SK-N-SH treated with all-trans-retinoic acid at 6 μM for 48 hours (cell line): ENCODE data around the gene COL4A2.

Source experiments
- ESRRG ChIP-seq: fragments of 250-450 bp; sonication (Bioruptor Pico); IDR thresholded peaks from 2 replicates; pipeline ENCODE4 v1.6.1; 2021; ENCODE audit warnings: mild to moderate bottlenecking
- OSR1 ChIP-seq: fragments of 250-450 bp; sonication (Bioruptor Pico); IDR thresholded peaks from 2 replicates; pipeline ENCODE4 v1.8.0; 2022; ENCODE audit warnings: moderate library complexity, mild to moderate bottlenecking, inconsistent platforms
- PPARA ChIP-seq: fragments of 250-450 bp; sonication (Bioruptor Pico); IDR thresholded peaks from 2 replicates; pipeline ENCODE4 v1.5.0; 2020; ENCODE audit warnings: mild to moderate bottlenecking, borderline replicate concordance
- RARB ChIP-seq: fragments of 250-450 bp; sonication (Bioruptor Pico); IDR thresholded peaks from 2 replicates; pipeline ENCODE4 v1.8.0; 2021; ENCODE audit warnings: mild to moderate bottlenecking, moderate library complexity
- SNAI2 ChIP-seq: fragments of 250-450 bp; sonication (Bioruptor Pico); IDR thresholded peaks from 2 replicates; pipeline ENCODE4 v1.5.0; 2020; ENCODE audit warnings: mild to moderate bottlenecking, moderate library complexity
- TCF4 ChIP-seq: fragments of 250-450 bp; sonication (Bioruptor Pico); IDR thresholded peaks from 2 replicates; pipeline ENCODE4 v1.8.0; 2021; ENCODE audit warnings: mild to moderate bottlenecking, moderate library complexity, borderline replicate concordance
- ZFP3 ChIP-seq: fragments of 250-450 bp; sonication (Bioruptor Pico); IDR thresholded peaks from 2 replicates; pipeline ENCODE4 v1.5.0; 2020; ENCODE audit warnings: mild to moderate bottlenecking, moderate library complexity
- ZFP30 ChIP-seq: fragments of 450-650 bp; formaldehyde crosslinking; IDR thresholded peaks from 2 replicates; pipeline ENCODE4 v1.5.0; 2022; ENCODE audit warnings: mild to moderate bottlenecking, moderate library complexity
- TF ChIP-seq, protein P1 (sequence below): fragments of 250-450 bp; sonication (Bioruptor Pico); IDR thresholded peaks from 2 replicates; pipeline ENCODE4 v1.8.0; 2020; ENCODE audit warnings: mild to moderate bottlenecking, moderate library complexity, borderline replicate concordance
- TF ChIP-seq, protein P2 (sequence below): fragments of 250-450 bp; sonication (Bioruptor Pico); IDR thresholded peaks from 2 replicates; pipeline ENCODE4 v1.5.0; 2020; ENCODE audit warnings: mild to moderate bottlenecking, moderate library complexity
- TF ChIP-seq, protein P3 (sequence below): fragments of 250-450 bp; sonication (Bioruptor Pico); IDR thresholded peaks from 2 replicates; pipeline ENCODE4 v1.5.1; 2021; ENCODE audit warnings: mild to moderate bottlenecking, moderate library complexity
- TF ChIP-seq, protein P4 (sequence below): fragments of 250-450 bp; sonication (Bioruptor Pico); IDR thresholded peaks from 2 replicates; pipeline ENCODE4 v1.5.1; 2020; ENCODE audit warnings: low read depth, mild to moderate bottlenecking, moderate library complexity

DNA sequence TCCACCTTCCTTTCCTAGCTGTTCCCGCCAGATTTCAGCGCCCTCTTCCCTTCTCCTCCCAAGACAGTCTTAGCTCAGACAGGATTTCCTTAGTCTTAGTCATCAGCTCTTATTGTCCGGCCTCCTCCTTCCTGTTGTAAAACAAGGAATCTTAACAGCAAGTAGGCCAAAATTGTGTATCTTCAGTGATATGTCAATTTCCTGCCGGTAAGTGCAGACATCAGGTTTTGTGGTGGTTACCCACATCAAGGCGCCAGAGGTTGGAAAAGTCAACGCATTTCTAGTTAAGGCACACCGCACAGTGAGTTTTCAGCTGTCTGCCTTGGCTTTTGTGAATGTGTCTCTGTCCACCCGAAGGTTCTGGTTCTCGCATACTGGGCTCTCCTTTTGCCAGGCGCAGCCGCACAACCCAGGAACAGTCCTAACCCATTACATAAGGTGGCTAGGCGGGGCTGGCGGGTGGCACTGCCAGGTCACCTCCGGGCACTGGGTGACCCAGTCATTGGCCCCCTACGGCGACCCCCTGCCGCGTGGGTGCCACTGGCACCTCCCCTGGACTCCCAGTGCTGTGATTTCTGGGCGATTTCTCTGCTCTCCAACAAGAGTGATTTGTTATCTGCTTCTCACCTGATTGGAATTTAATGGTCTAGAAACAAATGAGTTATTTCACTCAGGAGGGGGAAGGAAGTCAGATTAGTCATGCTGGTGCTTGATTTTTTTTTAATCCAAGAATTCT lies 12.9 kb downstream of the COL4A2 start:
- TF ChIP-seq ZFP30 (CRISPR knock-in tag) (no peak), ZFP3 (CRISPR knock-in tag) (no peak), TCF4 (CRISPR knock-in tag) (no peak), SNAI2 (no peak), ESRRG (CRISPR knock-in tag) (no peak), RARB (CRISPR knock-in tag) (no peak), OSR1 (CRISPR knock-in tag) (no peak), PPARA (no peak)
- TF ChIP-seq, protein P1, sequence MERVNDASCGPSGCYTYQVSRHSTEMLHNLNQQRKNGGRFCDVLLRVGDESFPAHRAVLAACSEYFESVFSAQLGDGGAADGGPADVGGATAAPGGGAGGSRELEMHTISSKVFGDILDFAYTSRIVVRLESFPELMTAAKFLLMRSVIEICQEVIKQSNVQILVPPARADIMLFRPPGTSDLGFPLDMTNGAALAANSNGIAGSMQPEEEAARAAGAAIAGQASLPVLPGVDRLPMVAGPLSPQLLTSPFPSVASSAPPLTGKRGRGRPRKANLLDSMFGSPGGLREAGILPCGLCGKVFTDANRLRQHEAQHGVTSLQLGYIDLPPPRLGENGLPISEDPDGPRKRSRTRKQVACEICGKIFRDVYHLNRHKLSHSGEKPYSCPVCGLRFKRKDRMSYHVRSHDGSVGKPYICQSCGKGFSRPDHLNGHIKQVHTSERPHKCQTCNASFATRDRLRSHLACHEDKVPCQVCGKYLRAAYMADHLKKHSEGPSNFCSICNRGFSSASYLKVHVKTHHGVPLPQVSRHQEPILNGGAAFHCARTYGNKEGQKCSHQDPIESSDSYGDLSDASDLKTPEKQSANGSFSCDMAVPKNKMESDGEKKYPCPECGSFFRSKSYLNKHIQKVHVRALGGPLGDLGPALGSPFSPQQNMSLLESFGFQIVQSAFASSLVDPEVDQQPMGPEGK: no peak
- TF ChIP-seq, protein P2, sequence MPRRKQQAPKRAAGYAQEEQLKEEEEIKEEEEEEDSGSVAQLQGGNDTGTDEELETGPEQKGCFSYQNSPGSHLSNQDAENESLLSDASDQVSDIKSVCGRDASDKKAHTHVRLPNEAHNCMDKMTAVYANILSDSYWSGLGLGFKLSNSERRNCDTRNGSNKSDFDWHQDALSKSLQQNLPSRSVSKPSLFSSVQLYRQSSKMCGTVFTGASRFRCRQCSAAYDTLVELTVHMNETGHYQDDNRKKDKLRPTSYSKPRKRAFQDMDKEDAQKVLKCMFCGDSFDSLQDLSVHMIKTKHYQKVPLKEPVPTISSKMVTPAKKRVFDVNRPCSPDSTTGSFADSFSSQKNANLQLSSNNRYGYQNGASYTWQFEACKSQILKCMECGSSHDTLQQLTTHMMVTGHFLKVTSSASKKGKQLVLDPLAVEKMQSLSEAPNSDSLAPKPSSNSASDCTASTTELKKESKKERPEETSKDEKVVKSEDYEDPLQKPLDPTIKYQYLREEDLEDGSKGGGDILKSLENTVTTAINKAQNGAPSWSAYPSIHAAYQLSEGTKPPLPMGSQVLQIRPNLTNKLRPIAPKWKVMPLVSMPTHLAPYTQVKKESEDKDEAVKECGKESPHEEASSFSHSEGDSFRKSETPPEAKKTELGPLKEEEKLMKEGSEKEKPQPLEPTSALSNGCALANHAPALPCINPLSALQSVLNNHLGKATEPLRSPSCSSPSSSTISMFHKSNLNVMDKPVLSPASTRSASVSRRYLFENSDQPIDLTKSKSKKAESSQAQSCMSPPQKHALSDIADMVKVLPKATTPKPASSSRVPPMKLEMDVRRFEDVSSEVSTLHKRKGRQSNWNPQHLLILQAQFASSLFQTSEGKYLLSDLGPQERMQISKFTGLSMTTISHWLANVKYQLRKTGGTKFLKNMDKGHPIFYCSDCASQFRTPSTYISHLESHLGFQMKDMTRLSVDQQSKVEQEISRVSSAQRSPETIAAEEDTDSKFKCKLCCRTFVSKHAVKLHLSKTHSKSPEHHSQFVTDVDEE (CRISPR knock-in tag): no peak
- TF ChIP-seq, protein P3, sequence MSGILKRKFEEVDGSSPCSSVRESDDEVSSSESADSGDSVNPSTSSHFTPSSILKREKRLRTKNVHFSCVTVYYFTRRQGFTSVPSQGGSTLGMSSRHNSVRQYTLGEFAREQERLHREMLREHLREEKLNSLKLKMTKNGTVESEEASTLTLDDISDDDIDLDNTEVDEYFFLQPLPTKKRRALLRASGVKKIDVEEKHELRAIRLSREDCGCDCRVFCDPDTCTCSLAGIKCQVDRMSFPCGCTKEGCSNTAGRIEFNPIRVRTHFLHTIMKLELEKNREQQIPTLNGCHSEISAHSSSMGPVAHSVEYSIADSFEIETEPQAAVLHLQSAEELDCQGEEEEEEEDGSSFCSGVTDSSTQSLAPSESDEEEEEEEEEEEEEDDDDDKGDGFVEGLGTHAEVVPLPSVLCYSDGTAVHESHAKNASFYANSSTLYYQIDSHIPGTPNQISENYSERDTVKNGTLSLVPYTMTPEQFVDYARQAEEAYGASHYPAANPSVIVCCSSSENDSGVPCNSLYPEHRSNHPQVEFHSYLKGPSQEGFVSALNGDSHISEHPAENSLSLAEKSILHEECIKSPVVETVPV: no peak
- TF ChIP-seq, protein P4, sequence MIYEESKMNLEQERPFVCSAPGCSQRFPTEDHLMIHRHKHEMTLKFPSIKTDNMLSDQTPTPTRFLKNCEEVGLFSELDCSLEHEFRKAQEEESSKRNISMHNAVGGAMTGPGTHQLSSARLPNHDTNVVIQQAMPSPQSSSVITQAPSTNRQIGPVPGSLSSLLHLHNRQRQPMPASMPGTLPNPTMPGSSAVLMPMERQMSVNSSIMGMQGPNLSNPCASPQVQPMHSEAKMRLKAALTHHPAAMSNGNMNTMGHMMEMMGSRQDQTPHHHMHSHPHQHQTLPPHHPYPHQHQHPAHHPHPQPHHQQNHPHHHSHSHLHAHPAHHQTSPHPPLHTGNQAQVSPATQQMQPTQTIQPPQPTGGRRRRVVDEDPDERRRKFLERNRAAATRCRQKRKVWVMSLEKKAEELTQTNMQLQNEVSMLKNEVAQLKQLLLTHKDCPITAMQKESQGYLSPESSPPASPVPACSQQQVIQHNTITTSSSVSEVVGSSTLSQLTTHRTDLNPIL (CRISPR knock-in tag): no peak
